GM10248 (cell line): ENCODE results near the gene FSHR.

Experiments used
- CTCF ChIA-PET: fragments of 300-600 bp; sonication (Branson Sonifier 250); formaldehyde crosslinking; extraction: SDS; loops from one replicate; lab custom pipeline; 2021; ENCODE audit warnings: antibody characterized with exemption; lab: Yijun Ruan, JAX
- POLR2A ChIA-PET: fragments of 350-650 bp; sonication (Branson Sonifier 250); formaldehyde crosslinking; extraction: SDS; loops from one replicate; lab custom pipeline; 2020; ENCODE audit warnings: antibody characterized with exemption; lab: Yijun Ruan, JAX
- DNase-seq: peaks from one replicate; pipeline ENCODE4 v3.0.0; 2012; ENCODE audit errors: extremely low spot score
- CTCF ChIP-seq: IDR thresholded peaks from 2 replicates; pipeline ENCODE4 v1.5.1; 2012; ENCODE audit warnings: mild to moderate bottlenecking, low read depth; ENCODE audit errors: extremely low read depth, missing control alignments, control extremely low read depth

The FSHR gene

GRCh38 chr2:49069829-49070228 is 84.5 kb downstream of the FSHR start:
- TF ChIP-seq CTCF = no peak
- DNase-seq = no peak
- ChIA-PET CTCF (no interaction called here), POLR2A (no interaction called here)

- DNase-seq = no peak
- no peak for TF ChIP-seq CTCF
- ChIA-PET CTCF (no interaction called here), POLR2A (no interaction called here)
These were observed 85.7 kb downstream of the FSHR start for GRCh38 chr2:49068613-49069012.

GRCh38 chr2:49067971-49068370 is 86.3 kb downstream of the FSHR start:
- no peak for TF ChIP-seq CTCF
- ChIA-PET CTCF (no interaction called here), POLR2A (no interaction called here)
- DNase-seq = no peak

GRCh38 chr2:49053156-49053555 is 101.2 kb downstream of the FSHR start:
- DNase-seq = no peak
- ChIA-PET POLR2A (no interaction called here), CTCF (interaction anchor here (1.1 kb wide), 1 partner anchor 8 kb away, joined by 3 read pairs; no protein-coding TSS in a partner anchor)
- no peak for TF ChIP-seq CTCF

- POLR2A ChIA-PET = no interaction called here
- DNase-seq = no peak
- CTCF ChIA-PET = interaction anchor here (1.5 kb wide), 1 partner anchor 55 kb away, joined by 3 read pairs; no protein-coding TSS in a partner anchor
- TF ChIP-seq CTCF = no peak
These were observed 104.0 kb downstream of the FSHR start for GRCh38 chr2:49050265-49050664.

GRCh38 chr2:49049161-49049560 is 105.2 kb downstream of the FSHR start:
- POLR2A ChIA-PET = no interaction called here
- TF ChIP-seq CTCF = no peak
- CTCF ChIA-PET = interaction anchor here (1.5 kb wide), 1 partner anchor 54 kb away, joined by 3 read pairs; no protein-coding TSS in a partner anchor
- DNase-seq = no peak
